ENCODE results near the gene KMT2D.

- TF ChIP-seq POLR2A (IDR thresholded peaks at IDR 0.05) (no peak), CTCF (IDR thresholded peaks at IDR 0.05) (no peak)
These were observed 44.2 kb upstream of the KMT2D start for GRCh38 chr12:49104822-49105221.
